ENCODE results near the gene CRCP.
"Not testable (repeated sequence)": the region's sequence is repeated elsewhere in the genome, so short reads cannot be mapped to it uniquely, and the experiment has no call there.

The CRCP gene

DNA sequence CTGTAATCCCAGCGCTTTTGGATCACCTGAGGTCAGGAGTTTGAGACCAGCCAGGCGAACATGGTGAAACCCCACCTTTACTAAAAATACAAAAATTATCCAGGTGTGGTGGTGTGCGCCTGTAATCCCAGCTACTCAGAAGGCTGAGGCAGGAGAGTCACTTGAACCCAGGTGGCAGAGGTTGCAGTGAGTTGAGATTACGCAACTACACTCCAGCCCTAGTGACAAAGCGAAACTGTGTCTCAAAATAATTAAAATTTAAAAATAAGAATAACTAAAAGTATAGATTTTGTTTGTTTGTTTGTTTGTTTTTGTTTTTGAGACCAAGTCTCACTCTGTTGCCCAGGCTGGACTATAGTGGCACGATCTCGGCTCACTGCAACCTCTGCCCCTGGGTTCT is 41.4 kb downstream of the CRCP start:
- not testable (repeated sequence) for DNase-seq (ENCODE audit: low read depth in 2 of 2)

DNA sequence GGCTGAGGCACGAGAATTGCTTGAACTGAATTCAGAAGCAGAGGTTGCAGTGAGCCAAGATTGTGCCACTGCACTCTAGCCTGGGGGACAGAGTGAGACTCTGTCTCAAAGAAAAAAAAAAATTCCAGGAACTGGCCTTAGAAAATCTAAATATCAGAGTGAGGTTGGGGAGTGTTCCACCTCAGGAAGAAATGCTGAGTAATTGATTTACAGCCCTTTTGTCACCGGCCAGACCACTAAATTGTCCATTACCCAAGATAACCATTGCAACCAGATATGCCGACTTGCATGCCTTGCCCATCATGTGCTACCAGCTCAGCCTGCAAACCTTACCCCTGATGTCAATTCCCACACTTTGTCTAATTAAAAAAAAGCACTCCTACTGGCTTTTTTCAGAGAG is 42.4 kb downstream of the CRCP start:
- DNase-seq (ENCODE audit: low read depth in 2 of 2), result no peak

DNA sequence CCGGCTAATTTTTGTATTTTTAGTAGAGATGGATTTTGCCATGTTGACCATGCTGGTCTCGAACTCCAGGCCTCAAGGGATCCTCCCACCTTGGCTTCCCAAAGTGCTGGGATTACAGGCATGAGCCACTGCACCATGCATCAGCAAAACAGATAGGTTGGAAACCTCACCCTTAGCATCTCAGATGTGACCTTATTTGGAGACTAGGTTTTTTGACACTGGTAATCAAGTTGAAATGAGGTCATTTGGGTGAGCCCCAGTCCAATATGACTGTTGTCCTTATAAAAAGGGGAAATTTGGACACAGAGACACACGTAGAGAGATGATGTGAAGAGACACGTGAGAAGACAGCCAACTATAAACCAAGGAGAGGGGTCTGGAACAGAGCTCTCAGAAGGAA is 48.0 kb downstream of the CRCP start:
- DNase-seq (ENCODE audit: low read depth in 2 of 2), result no peak

DNA sequence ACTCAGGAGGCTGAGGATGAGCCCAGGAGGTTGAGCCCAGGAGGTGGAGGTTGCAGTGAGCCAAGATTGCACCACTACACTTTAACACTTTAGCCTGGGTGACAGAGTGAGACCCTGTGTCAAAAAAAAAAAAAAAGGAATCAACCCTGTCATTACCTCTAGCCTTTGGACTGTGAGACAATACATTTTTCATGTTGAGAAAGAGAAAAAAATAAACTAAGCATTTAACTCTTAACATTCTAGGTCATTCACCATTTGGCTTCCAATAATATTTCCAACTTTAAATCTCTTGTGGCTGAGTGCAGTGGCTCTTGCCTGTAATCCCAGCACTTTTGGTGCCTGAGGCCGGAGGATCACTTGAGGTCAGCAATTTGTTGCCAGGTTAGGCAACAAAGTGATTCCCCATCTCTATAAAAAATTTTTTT is 48.6 kb downstream of the CRCP start:
- DNase-seq (ENCODE audit: low read depth in 2 of 2), result no peak

DNA sequence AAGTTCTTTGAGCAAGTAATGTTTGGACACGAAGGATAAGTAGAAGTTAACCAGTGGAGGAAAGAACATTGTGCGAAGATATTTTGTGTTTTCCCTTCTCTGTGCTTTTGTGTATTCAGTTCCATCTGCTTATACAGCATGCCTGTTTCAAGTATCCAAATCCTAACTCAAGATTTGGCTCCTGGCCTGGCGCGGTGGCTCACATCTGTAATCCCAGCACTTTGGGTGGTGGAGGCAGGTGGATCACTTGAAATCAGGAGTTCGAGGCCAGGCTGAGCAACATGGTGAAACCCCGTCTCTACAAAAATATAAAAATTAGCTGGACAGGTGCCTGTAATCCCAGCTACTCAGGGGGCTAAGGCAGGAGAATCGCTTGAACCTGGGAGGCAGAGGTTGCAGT is 49.7 kb downstream of the CRCP start:
- no peak for DNase-seq (ENCODE audit: low read depth in 2 of 2)

DNA sequence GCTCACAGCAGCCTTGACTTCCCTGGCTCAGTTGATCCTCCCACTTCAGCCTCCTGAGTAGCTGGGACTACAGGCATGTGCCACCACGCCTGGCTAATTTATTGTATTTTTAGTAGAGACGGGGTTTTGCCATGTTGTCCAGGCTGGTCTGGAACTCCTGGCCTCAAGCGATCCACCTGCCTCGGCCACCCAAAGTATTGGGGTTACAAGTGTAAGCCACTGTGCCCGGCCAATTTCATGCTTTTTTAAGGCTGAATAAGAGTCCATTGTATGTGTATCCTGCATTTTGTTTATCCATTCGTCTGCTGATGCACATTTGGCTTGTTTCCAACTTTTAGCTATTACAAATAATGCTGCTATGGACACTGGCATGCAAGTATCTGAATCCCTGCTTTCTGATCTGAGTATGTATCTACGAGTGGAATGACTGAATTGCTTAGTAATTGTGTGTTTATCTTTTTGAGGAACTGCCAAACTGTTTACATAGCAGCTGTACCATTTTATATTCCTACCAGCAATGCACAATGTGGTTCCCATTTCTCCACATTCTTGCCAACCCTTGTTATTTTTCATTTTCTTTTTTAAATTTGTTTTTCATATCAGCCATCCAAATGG is 53.2 kb downstream of the CRCP start:
- DNase-seq (ENCODE audit: low read depth in 2 of 2), result no peak

DNA sequence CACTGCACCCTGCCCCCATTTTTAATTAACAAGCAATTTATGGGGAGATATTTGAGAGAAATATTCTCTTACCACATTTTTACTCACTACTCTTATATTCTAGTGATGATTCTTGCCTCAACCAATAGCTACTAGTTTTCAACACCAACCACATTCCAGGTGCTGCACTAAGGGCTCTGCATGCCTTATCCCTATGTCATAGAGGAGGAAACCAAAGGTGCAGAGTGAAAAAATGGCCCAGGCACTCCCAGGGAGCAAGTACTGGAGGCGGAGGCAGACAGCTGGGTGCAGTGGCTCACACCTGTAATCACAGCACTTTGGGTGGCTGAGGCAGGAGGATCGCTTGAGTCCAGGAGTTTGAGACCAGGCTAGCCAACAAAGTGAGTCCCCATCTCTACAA is 55.0 kb downstream of the CRCP start:
- no peak for DNase-seq (ENCODE audit: low read depth in 2 of 2)

DNA sequence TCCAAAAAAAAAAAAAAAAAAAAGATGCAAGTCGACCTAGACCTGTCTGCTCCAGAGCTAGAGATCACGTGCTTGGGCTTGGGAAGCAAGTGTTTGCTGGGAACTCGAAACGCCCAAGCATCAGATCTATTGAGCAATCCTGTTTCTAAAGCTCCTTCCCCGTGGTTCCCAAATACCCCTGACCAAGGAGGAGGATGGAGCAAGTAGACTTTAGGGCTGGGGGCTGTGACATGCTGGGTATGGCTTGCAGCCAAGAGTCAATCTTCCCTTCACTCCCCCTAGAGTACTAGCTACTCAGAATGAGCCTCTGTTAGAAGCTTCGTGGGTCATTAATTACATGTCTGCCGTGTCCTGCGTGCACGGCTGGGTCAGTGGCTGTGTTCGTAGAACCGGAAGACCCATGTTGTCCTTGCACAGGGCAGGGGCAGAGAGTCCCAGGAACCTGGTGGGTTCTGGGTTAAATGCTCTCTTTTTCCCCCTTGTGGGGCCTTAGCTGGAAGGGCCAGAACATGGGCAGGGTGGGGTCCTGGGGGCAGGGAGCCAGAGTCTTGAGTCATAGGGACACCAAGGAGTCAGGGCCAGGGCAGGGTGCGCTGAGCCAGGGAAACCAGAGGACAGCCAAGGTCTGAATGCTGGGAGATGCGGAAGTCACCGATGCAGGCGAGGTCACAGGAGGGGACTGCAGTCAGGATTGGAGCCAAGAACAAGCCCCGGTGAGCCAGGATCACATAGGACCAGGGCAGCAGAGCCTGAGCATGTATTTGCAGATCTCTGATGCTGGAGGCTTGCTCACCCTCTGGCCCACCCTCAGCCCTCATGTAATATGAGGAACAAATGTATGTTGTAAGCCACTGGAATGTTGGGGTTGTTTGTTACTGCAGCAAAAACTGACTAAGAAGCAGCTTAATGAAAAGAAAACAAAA is 55.9 kb downstream of the CRCP start:
- DNase-seq (ENCODE audit: low read depth in 2 of 2), result no peak

DNA sequence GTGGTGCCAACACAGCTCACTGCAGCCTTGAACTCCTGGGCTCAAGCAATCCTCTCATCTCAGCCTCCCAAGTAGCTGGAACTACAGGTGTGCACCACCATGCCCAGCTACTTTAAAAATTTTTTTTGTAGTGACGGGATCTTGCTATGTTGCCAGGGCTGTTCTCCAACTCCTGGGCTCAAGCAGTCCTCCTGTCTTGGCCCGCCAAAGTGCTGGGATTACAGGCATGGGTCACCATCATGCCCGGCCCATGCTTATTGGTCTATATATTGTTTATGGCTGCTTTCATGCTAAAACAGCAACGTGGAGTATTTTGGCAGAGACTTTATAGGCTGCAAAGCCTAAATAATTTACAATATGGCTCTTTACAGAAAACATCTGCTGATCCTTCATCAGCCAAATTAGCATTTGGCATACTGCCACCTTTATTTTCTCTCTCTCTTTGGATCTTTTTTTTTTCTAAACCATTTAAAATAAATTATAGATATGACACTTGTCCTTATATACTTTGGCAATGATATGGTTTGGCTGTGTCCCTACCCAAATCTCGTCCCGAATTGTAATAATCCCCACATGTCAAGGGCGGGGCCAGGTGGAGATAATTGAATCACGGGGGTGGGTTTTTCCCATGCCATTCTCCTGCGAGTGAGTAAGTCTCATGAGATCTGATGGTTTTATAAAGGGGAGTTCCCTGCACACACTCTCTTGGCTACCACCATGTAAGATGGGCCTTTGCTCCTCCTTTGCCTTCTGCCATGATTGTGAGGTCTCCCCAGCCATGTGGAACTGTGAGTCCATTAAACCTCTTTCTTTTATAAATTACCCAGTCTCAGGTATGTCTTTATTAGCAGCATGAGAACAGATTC is 58.1 kb downstream of the CRCP start:
- DNase-seq (ENCODE audit: low read depth in 2 of 2), result not testable (repeated sequence)

DNA sequence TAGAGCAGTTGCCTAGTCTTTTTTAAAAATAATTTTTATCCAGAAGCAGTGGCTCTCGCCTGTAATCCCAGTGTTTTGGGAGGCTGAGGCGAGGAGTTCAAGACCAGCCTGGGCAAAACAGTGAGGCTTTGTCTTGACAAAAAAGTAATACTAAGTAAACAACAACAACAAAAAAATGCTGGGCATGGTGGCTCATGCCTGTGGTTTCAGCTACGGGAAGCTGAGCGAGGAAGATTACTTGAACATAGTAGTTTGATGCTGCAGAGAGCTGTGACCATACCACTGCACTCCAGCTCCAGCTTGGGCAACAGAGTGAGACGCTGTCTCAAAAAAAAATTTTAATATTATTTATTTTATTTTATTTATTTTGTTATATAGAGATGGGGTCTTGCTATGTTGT is 59.2 kb downstream of the CRCP start:
- DNase-seq (ENCODE audit: low read depth in 2 of 2), result no peak

DNA sequence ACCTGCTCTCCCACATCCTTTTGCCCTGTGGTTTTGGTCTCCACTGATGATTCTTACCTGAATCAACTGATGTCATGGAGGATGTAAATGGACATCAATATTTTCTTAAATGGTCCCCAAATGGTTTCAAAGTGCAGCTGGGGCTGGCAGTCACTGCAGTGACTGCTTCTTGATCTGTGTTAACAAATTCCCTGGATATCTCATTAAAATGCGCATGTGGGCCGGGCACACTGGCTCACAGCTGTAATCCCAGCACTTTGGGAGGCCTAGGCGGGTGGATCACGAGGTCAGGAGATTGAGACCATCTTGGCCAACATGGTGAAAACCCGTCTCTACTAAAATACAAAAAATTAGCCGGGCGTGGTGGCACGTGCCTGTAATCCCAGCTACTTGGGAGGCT is 60.4 kb downstream of the CRCP start:
- DNase-seq (ENCODE audit: low read depth in 2 of 2), result not testable (repeated sequence)

DNA sequence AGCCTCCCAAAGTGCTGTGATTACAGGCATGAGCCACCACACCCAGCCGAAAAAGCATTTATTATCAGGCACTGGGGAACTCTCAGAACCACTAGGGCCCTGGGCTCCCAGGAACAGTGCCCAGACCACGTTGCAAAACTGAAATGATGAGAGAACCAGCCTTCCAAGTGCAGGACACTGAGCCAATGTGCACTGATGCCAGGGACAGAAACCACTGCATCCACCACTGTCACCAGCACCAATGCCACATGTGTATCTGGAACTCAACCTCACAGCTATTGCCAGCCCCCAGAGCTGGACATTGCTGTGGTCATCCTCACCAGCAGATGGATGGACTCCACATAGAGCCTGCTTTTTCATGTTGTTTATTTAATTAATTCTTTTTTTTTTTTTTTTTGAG is 62.3 kb downstream of the CRCP start:
- DNase-seq (ENCODE audit: low read depth in 2 of 2), result no peak

DNA sequence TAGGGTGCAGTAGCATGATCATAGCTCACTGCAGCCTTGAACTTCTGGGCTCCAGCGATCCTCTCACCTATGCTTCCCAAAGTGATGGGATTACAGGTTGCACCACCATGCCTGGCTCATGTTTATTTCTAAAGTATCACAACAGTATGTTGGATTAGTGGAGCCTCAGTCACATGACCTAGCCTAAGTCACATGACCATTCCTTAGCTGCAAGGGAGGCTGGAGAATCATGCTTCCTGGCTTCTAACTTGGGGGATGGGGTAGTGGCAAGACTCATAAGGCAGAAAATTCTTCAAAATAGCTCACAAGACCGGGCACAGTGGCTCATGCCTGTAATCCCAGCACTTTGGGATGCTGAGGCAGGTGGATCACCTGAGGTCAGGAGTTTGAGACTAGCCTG is 63.6 kb downstream of the CRCP start:
- DNase-seq (ENCODE audit: low read depth in 2 of 2), result no peak

DNA sequence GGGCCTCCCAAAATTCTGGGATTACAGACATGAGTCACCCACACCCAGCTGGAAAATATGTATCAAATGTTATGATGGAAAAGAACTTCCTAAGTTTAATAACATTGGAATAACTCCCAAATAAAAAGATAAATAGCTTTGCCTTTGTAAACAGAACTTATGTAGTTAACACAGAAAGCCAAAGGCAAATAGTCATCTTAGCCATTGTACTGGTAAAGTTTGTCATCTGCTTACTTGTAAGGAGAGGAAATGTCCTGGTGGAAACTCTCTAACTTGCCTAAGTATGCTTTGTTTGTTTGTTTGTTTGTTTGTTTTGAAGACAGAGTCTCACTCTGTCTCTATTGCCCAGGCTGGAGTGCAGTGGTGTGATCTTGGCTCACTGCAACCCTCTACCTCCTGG is 66.7 kb downstream of the CRCP start:
- no peak for DNase-seq (ENCODE audit: low read depth in 2 of 2)

DNA sequence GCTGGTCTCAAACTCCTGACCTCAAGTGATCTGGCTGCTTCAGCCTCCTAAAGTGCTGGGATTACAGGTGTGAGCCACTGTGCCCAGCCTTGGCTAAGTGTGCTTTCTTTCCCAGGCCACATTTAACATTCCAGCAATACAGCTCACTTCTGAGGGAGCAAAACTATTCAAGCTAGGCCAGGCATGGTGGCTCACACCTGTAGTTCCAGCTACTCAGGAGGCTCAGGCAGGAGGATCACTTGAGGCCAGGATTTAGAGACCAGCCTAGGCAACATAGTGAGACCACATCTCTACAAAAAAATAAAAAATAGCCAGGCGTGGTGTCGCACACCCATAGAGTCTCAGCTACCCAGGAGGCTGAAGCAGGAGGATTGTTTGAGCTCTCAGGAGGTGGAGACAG is 67.2 kb downstream of the CRCP start:
- DNase-seq (ENCODE audit: low read depth in 2 of 2), result no peak

DNA sequence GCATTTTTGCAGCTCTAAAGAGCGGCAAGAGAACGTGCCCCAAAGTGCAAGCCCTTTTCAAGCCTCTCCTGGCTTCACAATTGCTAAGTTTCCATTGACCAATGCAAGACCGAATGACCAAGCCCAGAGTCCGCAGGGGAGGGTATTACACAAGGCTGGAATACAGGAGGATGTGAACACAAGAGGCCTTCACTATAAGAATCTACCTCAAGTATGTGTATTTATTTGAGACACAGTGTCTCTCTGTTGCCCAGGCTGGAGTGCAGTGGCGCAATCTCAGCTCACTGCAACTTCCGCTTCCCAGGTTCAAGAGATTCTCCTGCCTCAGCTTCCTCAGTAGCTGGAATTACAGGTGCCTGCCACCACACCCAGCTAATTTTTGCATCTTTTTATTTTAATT is 68.3 kb downstream of the CRCP start:
- no peak for DNase-seq (ENCODE audit: low read depth in 2 of 2)

DNA sequence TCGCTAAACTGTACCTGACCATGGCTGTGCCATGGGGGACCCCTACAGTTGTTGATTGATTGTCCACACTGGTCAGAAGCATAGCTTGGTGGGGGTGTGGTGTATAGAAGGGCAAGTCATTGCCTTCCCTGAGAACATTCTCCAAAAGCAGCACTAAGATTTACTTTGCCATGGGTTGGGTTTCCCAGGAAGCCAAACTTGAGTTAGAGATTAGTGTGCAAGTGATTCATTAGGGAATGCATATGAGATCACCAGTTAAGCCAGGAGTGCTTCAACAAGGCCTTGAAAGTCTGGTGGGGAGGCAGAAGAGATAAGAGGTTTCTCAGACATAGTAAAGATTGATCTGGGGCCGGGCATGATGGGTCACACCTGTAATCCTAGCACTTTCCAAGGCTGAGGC is 69.1 kb downstream of the CRCP start:
- no peak for DNase-seq (ENCODE audit: low read depth in 2 of 2)

DNA sequence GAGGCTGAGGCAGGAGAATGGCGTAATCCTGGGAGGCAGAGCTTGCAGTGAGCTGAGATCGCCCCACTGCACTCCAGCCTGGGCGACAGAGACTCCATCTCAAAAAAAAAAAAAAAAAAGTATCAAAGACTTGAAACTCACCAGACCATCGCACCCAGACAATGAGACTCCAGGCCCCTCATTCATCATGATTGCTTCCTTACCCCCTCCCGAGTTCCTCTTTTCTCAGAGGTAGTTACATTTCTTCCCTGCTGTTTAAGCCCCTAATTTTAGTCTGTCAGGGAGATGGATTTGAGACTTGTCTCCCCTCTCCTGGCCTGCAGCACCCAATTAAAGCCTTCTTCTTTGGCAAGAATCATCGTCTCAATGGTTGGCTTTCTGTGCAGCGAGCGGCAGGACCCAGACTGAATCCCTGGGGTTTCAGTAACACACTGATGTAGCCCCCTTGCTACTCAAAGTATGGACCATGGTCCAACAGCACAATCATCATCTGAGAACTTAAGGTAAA is 71.1 kb downstream of the CRCP start:
- DNase-seq (ENCODE audit: low read depth in 2 of 2), result no peak

DNA sequence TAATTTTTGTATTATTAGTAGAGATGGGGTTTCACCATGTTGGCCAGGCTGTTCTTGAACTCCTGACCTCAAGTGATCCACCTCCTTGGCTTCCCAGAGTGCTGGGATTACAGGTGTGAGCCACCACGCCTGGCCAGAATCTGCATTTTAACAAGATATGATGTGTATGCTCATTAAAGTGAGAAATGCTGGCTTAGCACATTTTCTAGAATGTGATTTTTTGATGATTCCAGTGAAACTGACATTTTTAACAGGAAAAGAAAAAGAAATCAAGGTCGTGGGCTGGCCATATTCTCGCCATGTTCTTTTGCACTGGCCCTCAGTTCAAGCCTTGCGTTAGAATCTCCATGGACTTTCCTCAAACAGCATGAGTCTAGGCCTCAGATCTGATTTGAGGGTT is 72.3 kb downstream of the CRCP start:
- no peak for DNase-seq (ENCODE audit: low read depth in 2 of 2)

DNA sequence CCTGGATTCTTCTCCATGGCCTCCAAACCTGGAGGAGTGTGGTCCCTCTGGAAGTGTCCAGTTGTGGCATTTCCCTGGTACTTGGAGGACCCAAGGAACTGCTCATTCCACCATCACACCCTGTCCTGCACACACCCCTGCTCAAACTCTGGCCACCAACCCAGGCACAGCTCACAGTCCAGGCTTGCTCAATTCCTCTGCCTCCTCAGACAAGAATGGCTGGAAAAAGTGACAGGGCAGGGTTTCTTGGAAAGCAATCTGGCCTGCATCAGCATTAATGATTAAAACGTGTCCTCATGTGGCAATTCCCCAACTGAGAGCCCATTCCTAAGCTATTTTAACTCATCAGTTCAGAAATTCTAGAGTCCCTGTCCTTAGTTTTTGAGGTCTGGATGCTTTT is 73.3 kb downstream of the CRCP start:
- DNase-seq (ENCODE audit: low read depth in 2 of 2), result no peak

DNA sequence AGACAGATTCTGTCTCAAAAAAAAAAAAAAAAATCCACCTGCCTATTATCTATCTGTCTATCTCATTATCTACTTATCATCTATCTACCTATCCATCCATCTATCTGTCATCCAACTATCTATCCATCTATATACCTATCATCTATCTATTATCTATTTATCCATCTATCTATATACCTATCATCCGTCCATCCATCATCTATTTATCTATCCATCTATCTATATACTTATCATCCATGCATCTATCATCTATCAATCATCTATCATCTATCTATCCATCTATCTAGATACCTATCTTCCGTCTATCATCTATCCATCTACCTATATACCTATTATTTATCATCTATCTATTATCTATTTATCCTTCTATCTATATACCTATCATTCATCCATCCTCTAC is 74.0 kb downstream of the CRCP start:
- DNase-seq (ENCODE audit: low read depth in 2 of 2), result no peak

Data from stimulated activated CD8-positive, alpha-beta memory T cell treated with anti-CD3 and anti-CD28 coated beads, Interleukin-7, amount 100 ng/mL, for 4 hours (primary cell).